ENCODE results near the gene ZNF750.

Gene ZNF750

GRCh38 chr17:82813299-82814051 is 26.3 kb downstream of the ZNF750 start:
- Histone ChIP-seq H3K4me3 (ENCODE audit: low read length) (no peak overlapping the region), H3K9ac (ENCODE audit: low read depth, low read length) (no peak overlapping the region), H3K9me3 (ENCODE audit: insufficient read depth, low read depth, low read length) (no peaks in the 10 kb centered on the region), H3K36me3 (ENCODE audit: insufficient read depth, low read depth, low read length) (peaks cover 87% of the 10 kb centered on the region), H3K4me1 (ENCODE audit: insufficient read depth, low read length) (no peaks in the 10 kb centered on the region), H3K27me3 (ENCODE audit: insufficient read depth, low read length) (no peaks in the 10 kb centered on the region), H3K27ac (ENCODE audit: low read length) (no peak overlapping the region)

GRCh38 chr17:82812601-82813000 is 27.2 kb downstream of the ZNF750 start:
- Histone ChIP-seq H3K27ac (ENCODE audit: low read length) (no peak overlapping the region), H3K27me3 (ENCODE audit: insufficient read depth, low read length) (no peaks in the 10 kb centered on the region), H3K4me1 (ENCODE audit: insufficient read depth, low read length) (no peaks in the 10 kb centered on the region), H3K9ac (ENCODE audit: low read depth, low read length) (no peak overlapping the region), H3K9me3 (ENCODE audit: insufficient read depth, low read depth, low read length) (no peaks in the 10 kb centered on the region), H3K4me3 (ENCODE audit: low read length) (no peak overlapping the region), H3K36me3 (ENCODE audit: insufficient read depth, low read depth, low read length) (peaks cover 83% of the 10 kb centered on the region)

- H3K9me3 ChIP-seq (ENCODE audit: insufficient read depth, low read depth, low read length): no peaks in the 10 kb centered on the region
- peaks cover 82% of the 10 kb centered on the region for H3K36me3 ChIP-seq (ENCODE audit: insufficient read depth, low read depth, low read length)
- H3K27me3 ChIP-seq (ENCODE audit: insufficient read depth, low read length): no peaks in the 10 kb centered on the region
- H3K4me3 ChIP-seq (ENCODE audit: low read length): no peak overlapping the region
- H3K4me1 ChIP-seq (ENCODE audit: insufficient read depth, low read length): no peaks in the 10 kb centered on the region
- H3K9ac ChIP-seq (ENCODE audit: low read depth, low read length): no peak overlapping the region
- no peak overlapping the region for H3K27ac ChIP-seq (ENCODE audit: low read length)
These were observed 27.8 kb downstream of the ZNF750 start for GRCh38 chr17:82812058-82812457.

GRCh38 chr17:82810644-82811430 is 29.0 kb downstream of the ZNF750 start:
- Histone ChIP-seq H3K4me3 (ENCODE audit: low read length) (no peak overlapping the region), H3K27ac (ENCODE audit: low read length) (no peak overlapping the region), H3K27me3 (ENCODE audit: insufficient read depth, low read length) (no peaks in the 10 kb centered on the region), H3K36me3 (ENCODE audit: insufficient read depth, low read depth, low read length) (peaks cover 75% of the 10 kb centered on the region), H3K9ac (ENCODE audit: low read depth, low read length) (no peak overlapping the region), H3K9me3 (ENCODE audit: insufficient read depth, low read depth, low read length) (no peaks in the 10 kb centered on the region), H3K4me1 (ENCODE audit: insufficient read depth, low read length) (no peaks in the 10 kb centered on the region)

- H3K9ac ChIP-seq (ENCODE audit: low read depth, low read length): no peak overlapping the region
- H3K4me3 ChIP-seq (ENCODE audit: low read length): no peak overlapping the region
- H3K27me3 ChIP-seq (ENCODE audit: insufficient read depth, low read length): no peaks in the 10 kb centered on the region
- H3K9me3 ChIP-seq (ENCODE audit: insufficient read depth, low read depth, low read length): no peaks in the 10 kb centered on the region
- H3K4me1 ChIP-seq (ENCODE audit: insufficient read depth, low read length): no peaks in the 10 kb centered on the region
- no peak overlapping the region for H3K27ac ChIP-seq (ENCODE audit: low read length)
- peaks cover 68% of the 10 kb centered on the region for H3K36me3 ChIP-seq (ENCODE audit: insufficient read depth, low read depth, low read length)
These were observed 30.6 kb downstream of the ZNF750 start for GRCh38 chr17:82808921-82809905.

GRCh38 chr17:82808006-82808405 is 31.8 kb downstream of the ZNF750 start:
- H3K27me3 ChIP-seq (ENCODE audit: insufficient read depth, low read length): no peaks in the 10 kb centered on the region
- no peaks in the 10 kb centered on the region for H3K4me1 ChIP-seq (ENCODE audit: insufficient read depth, low read length)
- H3K4me3 ChIP-seq (ENCODE audit: low read length): no peak overlapping the region
- peaks cover 56% of the 10 kb centered on the region for H3K36me3 ChIP-seq (ENCODE audit: insufficient read depth, low read depth, low read length)
- H3K27ac ChIP-seq (ENCODE audit: low read length): no peak overlapping the region
- no peak overlapping the region for H3K9ac ChIP-seq (ENCODE audit: low read depth, low read length)
- H3K9me3 ChIP-seq (ENCODE audit: insufficient read depth, low read depth, low read length): no peaks in the 10 kb centered on the region

- no peaks in the 10 kb centered on the region for H3K9me3 ChIP-seq (ENCODE audit: insufficient read depth, low read depth, low read length)
- peaks cover 52% of the 10 kb centered on the region for H3K36me3 ChIP-seq (ENCODE audit: insufficient read depth, low read depth, low read length)
- no peak overlapping the region for H3K27ac ChIP-seq (ENCODE audit: low read length)
- no peaks in the 10 kb centered on the region for H3K27me3 ChIP-seq (ENCODE audit: insufficient read depth, low read length)
- no peak overlapping the region for H3K9ac ChIP-seq (ENCODE audit: low read depth, low read length)
- H3K4me1 ChIP-seq (ENCODE audit: insufficient read depth, low read length): no peaks in the 10 kb centered on the region
- no peak overlapping the region for H3K4me3 ChIP-seq (ENCODE audit: low read length)
These were observed 32.3 kb downstream of the ZNF750 start for GRCh38 chr17:82807562-82807961.

- no peaks in the 10 kb centered on the region for H3K4me1 ChIP-seq (ENCODE audit: insufficient read depth, low read length)
- peaks cover 51% of the 10 kb centered on the region for H3K36me3 ChIP-seq (ENCODE audit: insufficient read depth, low read depth, low read length)
- no peak overlapping the region for H3K4me3 ChIP-seq (ENCODE audit: low read length)
- no peak overlapping the region for H3K9ac ChIP-seq (ENCODE audit: low read depth, low read length)
- H3K9me3 ChIP-seq (ENCODE audit: insufficient read depth, low read depth, low read length): no peaks in the 10 kb centered on the region
- no peaks in the 10 kb centered on the region for H3K27me3 ChIP-seq (ENCODE audit: insufficient read depth, low read length)
- H3K27ac ChIP-seq (ENCODE audit: low read length): no peak overlapping the region
These were observed 32.7 kb downstream of the ZNF750 start for GRCh38 chr17:82807101-82807500.

GRCh38 chr17:82806645-82807044 is 33.2 kb downstream of the ZNF750 start:
- Histone ChIP-seq H3K9ac (ENCODE audit: low read depth, low read length) (no peak overlapping the region), H3K4me3 (ENCODE audit: low read length) (no peak overlapping the region), H3K36me3 (ENCODE audit: insufficient read depth, low read depth, low read length) (peaks cover 47% of the 10 kb centered on the region), H3K9me3 (ENCODE audit: insufficient read depth, low read depth, low read length) (no peaks in the 10 kb centered on the region), H3K4me1 (ENCODE audit: insufficient read depth, low read length) (no peaks in the 10 kb centered on the region), H3K27ac (ENCODE audit: low read length) (no peak overlapping the region), H3K27me3 (ENCODE audit: insufficient read depth, low read length) (no peaks in the 10 kb centered on the region)

GRCh38 chr17:82805823-82806222 is 34.0 kb downstream of the ZNF750 start:
- no peak overlapping the region for H3K27ac ChIP-seq (ENCODE audit: low read length)
- H3K36me3 ChIP-seq (ENCODE audit: insufficient read depth, low read depth, low read length): peaks cover 44% of the 10 kb centered on the region
- H3K4me3 ChIP-seq (ENCODE audit: low read length): no peak overlapping the region
- H3K4me1 ChIP-seq (ENCODE audit: insufficient read depth, low read length): no peaks in the 10 kb centered on the region
- H3K27me3 ChIP-seq (ENCODE audit: insufficient read depth, low read length): no peaks in the 10 kb centered on the region
- H3K9me3 ChIP-seq (ENCODE audit: insufficient read depth, low read depth, low read length): no peaks in the 10 kb centered on the region
- no peak overlapping the region for H3K9ac ChIP-seq (ENCODE audit: low read depth, low read length)

- H3K4me1 ChIP-seq (ENCODE audit: insufficient read depth, low read length): no peaks in the 10 kb centered on the region
- no peaks in the 10 kb centered on the region for H3K9me3 ChIP-seq (ENCODE audit: insufficient read depth, low read depth, low read length)
- peaks cover 45% of the 10 kb centered on the region for H3K36me3 ChIP-seq (ENCODE audit: insufficient read depth, low read depth, low read length)
- H3K4me3 ChIP-seq (ENCODE audit: low read length): no peak overlapping the region
- no peaks in the 10 kb centered on the region for H3K27me3 ChIP-seq (ENCODE audit: insufficient read depth, low read length)
- H3K9ac ChIP-seq (ENCODE audit: low read depth, low read length): no peak overlapping the region
- H3K27ac ChIP-seq (ENCODE audit: low read length): no peak overlapping the region
These were observed 34.6 kb downstream of the ZNF750 start for GRCh38 chr17:82805254-82805653.

All from iPS-20b (cell line).